CD4-positive, alpha-beta T cell (primary cell): ENCODE results near the gene AGBL5. TPM values are rescaled to one million over a fixed set of nuclear protein-coding genes. Genes with fewer than 3 reads are reported as not detected.

Experiments used
- ATAC-seq: fragments of 200-7000 bp; cut with Tn5 transposase; one replicate; pipeline ENCODE4 v1.10.0; 2022; ENCODE audit warnings: mild to moderate bottlenecking; ENCODE audit not compliant: poor library complexity
- CTCF ChIA-PET: fragments of 350-600 bp; sonication (Branson Sonifier 250); formaldehyde crosslinking; loops from one replicate; lab custom pipeline; 2021; ENCODE audit warnings: antibody characterized with exemption, inconsistent platforms; lab: Charles Lee
- POLR2A ChIA-PET: fragments of 350-600 bp; sonication (Branson Sonifier 250); formaldehyde crosslinking; loops from one replicate; lab custom pipeline; 2021; ENCODE audit warnings: antibody characterized with exemption, inconsistent platforms; lab: Charles Lee
- DNase-seq, 14 experiments: peaks; one replicate each; pipeline ENCODE4 v3.0.0-alpha.2; 2013 to 2020; ENCODE audit warnings: mixed read lengths in 2 of 14
- H3K27ac ChIP-seq, 2 donors: one replicate each; pipeline versions ENCODE4 v1.5.1 to v1.7.0; 2013; ENCODE audit warnings: low read length in 2 of 2, low read depth in 1 of 2, mild to moderate bottlenecking in 1 of 2
- H3K27me3 ChIP-seq, 2 experiments: 1 replicate in 1 of 2; 2 replicates in 1 of 2; pipeline versions ENCODE4 v1.6.1 to v1.7.0; 2013; ENCODE audit warnings: low read length in 2 of 2, control low read depth in 1 of 2, mild to moderate bottlenecking in 1 of 2, moderate library complexity in 1 of 2; ENCODE audit not compliant: insufficient read depth in 2 of 2, control insufficient read depth in 1 of 2
- H3K36me3 ChIP-seq: one replicate; pipeline ENCODE4 v1.6.1; 2013; ENCODE audit warnings: low read length, control low read depth; ENCODE audit not compliant: insufficient read depth
- H3K4me1 ChIP-seq: one replicate; pipeline ENCODE4 v1.6.1; 2013; ENCODE audit warnings: low read length, control low read depth; ENCODE audit not compliant: insufficient read depth
- H3K4me3 ChIP-seq: one replicate; pipeline ENCODE4 v1.5.1; 2013; ENCODE audit warnings: mild to moderate bottlenecking, low read length, moderate library complexity
- H3K9me3 ChIP-seq, 2 experiments: 1 replicate in 1 of 2; 2 replicates in 1 of 2; pipeline versions ENCODE4 v1.6.1 to v1.7.0; 2013; ENCODE audit warnings: low read length in 2 of 2, mild to moderate bottlenecking in 2 of 2, control low read depth in 1 of 2, moderate library complexity in 1 of 2; ENCODE audit not compliant: control insufficient read depth in 1 of 2, insufficient read depth in 1 of 2
- H3K27ac Mint-ChIP-seq: one replicate; pipeline ENCODE4 v1.8.0; 2020; ENCODE audit warnings: mixed read lengths
- H3K27me3 Mint-ChIP-seq: one replicate; pipeline ENCODE4 v1.8.0; 2021; ENCODE audit warnings: mixed read lengths
- H3K36me3 Mint-ChIP-seq: one replicate; pipeline ENCODE4 v1.8.0; 2021; ENCODE audit warnings: low read depth, mixed read lengths
- H3K4me1 Mint-ChIP-seq: one replicate; pipeline ENCODE4 v1.8.0; 2021; ENCODE audit warnings: low read depth, mixed read lengths
- H3K4me3 Mint-ChIP-seq: one replicate; pipeline ENCODE4 v1.8.0; 2020; ENCODE audit warnings: mild to moderate bottlenecking, mixed read lengths
- H3K9me3 Mint-ChIP-seq: one replicate; pipeline ENCODE4 v1.8.0; 2020; ENCODE audit warnings: mixed read lengths
- CTCF ChIP-seq: fragments of 200-600 bp; IDR thresholded peaks from one replicate; pipeline ENCODE4 v1.8.0; 2022; ENCODE audit warnings: antibody characterized with exemption, mild to moderate bottlenecking
- intact Hi-C, 2 experiments: fragments of 100-400 bp; cut with DNase I in 1 of 2; cut with micrococcal nuclease in 1 of 2; formaldehyde crosslinking; loops; one replicate each; pipeline versions ENCODE4 v1.15.1 to v1.9.0; 2023 to 2025; cut with DNase I, micrococcal nuclease
- polyA plus RNA-seq, 2 donors: library from polyadenylated mRNA; unstranded; fragments of 120-200 nt; gene quantifications; one replicate each; pipeline ENCODE4 v1.2.1, GENCODE V29; 2013
- total RNA-seq, 174 experiments: library from RNA in 2 of 174; stranded (reverse) in 2 of 174; gene quantifications; one replicate each; pipeline ENCODE4 v1.2.3 and lab custom pipeline; 2021 to 2026

Gene AGBL5
- total RNA-seq = 10 to 100 TPM; 10.8 to 11.6 TPM
- 11.9 TPM for polyA plus RNA-seq (2013, experiment 1 of 2)
- polyA plus RNA-seq (2013, experiment 2 of 2) = 11.5 TPM
- total RNA-seq (lab: John Stamatoyannopoulos, UW) = 5.9 to 29.5 (median 15.8) reads per million in 172 experiments

GRCh38 chr2:27050996-27051901 lies at the start of gene AGBL5:
TSS of gene AGBL5 (plus strand) at chr2:27051668. CDS start at chr2:27052959, 1,291 bp downstream.
- peaks cover 20% of the 10 kb centered on the region for H3K4me1 ChIP-seq
- H3K4me1 Mint-ChIP-seq = peaks cover 27% of the 10 kb centered on the region
- POLR2A ChIA-PET = interaction anchor here (0.6 to 13.4 kb wide), 26 partner anchors 10 to 1819 kb away, joined by 3 to 301 read pairs (median 4); partner anchors contain the start of genes ABHD1, ATRAID, GTF3C2 and KHK
- intact Hi-C loops = loop anchor here (1.0 to 5.0 kb wide), 6 partner anchors 18 to 161 kb away; partner anchors contain the start of genes OST4 (in 2 of the 2), ATRAID (in 1 of the 2), KHK (in 1 of the 2) and SLC5A6 (in 1 of the 2)
- peak within 1 kb of the TSS; percentile 100 for H3K27ac Mint-ChIP-seq
- ATAC-seq (peak; percentile 73), DNase-seq (peak; percentile 94 to 98 (median 96))
- H3K36me3 ChIP-seq = peaks cover 19% of the 10 kb centered on the region
- H3K27me3 ChIP-seq = no peaks in the 10 kb centered on the region
- H3K27me3 Mint-ChIP-seq = peaks cover 15% of the 10 kb centered on the region
- peak within 1 kb of the TSS; percentile 77 to 83 for H3K27ac ChIP-seq
- H3K4me3 ChIP-seq = peak within 1 kb of the TSS; percentile 76
- peak within 1 kb of the TSS; percentile 100 for H3K4me3 Mint-ChIP-seq
- no peaks in the 10 kb centered on the region for H3K9me3 ChIP-seq
- H3K9me3 Mint-ChIP-seq = no peaks in the 10 kb centered on the region
- CTCF ChIA-PET = interaction anchor here (0.8 to 3.1 kb wide), 8 partner anchors 17 to 252 kb away, joined by 3 to 18 read pairs (median 10); partner anchors contain the start of genes KHK, OST4, PREB and TMEM214
- H3K36me3 Mint-ChIP-seq = peaks cover 46% of the 10 kb centered on the region
- TF ChIP-seq CTCF = no peak

- Mint-ChIP-seq H3K9me3 (no peaks in the 10 kb centered on the region), H3K36me3 (no peaks in the 10 kb centered on the region), H3K4me1 (no peaks in the 10 kb centered on the region), H3K27me3 (peaks cover 22% of the 10 kb centered on the region), H3K4me3 (no peak overlapping the region), H3K27ac (no peak overlapping the region)
- ChIA-PET POLR2A (no interaction called here), CTCF (no interaction called here)
- H3K27me3 ChIP-seq = no peaks in the 10 kb centered on the region
- ATAC-seq (no peak), DNase-seq (no peak)
- intact Hi-C loops = no loop called here
- H3K27ac ChIP-seq = no peak overlapping the region
- no peaks in the 10 kb centered on the region for H3K9me3 ChIP-seq
- TF ChIP-seq CTCF = no peak
- H3K36me3 ChIP-seq = no peaks in the 10 kb centered on the region
- no peak overlapping the region for H3K4me3 ChIP-seq
- H3K4me1 ChIP-seq = no peaks in the 10 kb centered on the region
These were observed 49.5 kb upstream of the AGBL5 start for GRCh38 chr2:27001950-27002349.

GRCh38 chr2:27003007-27003406 lies 48.5 kb upstream of the AGBL5 start:
- H3K4me3 ChIP-seq = no peak overlapping the region
- no peaks in the 10 kb centered on the region for H3K4me1 ChIP-seq
- no peak overlapping the region for H3K4me3 Mint-ChIP-seq
- H3K27me3 Mint-ChIP-seq = peaks cover 17% of the 10 kb centered on the region
- no peak overlapping the region for H3K27ac Mint-ChIP-seq
- no peaks in the 10 kb centered on the region for H3K4me1 Mint-ChIP-seq
- H3K9me3 Mint-ChIP-seq = no peaks in the 10 kb centered on the region
- no peaks in the 10 kb centered on the region for H3K9me3 ChIP-seq
- CTCF ChIA-PET = no interaction called here
- DNase-seq (no peak), ATAC-seq (no peak)
- H3K36me3 Mint-ChIP-seq = no peaks in the 10 kb centered on the region
- TF ChIP-seq CTCF = no peak
- intact Hi-C loops = no loop called here
- H3K36me3 ChIP-seq = no peaks in the 10 kb centered on the region
- POLR2A ChIA-PET = no interaction called here
- H3K27me3 ChIP-seq = no peaks in the 10 kb centered on the region
- H3K27ac ChIP-seq = no peak overlapping the region
